ENCODE measurements around the gene MAEA. TPM values are rescaled to one million over a fixed set of nuclear protein-coding genes. Genes with fewer than 3 reads are reported as not detected.

The MAEA gene
- total and polyA plus RNA-seq, 10 of the 15 experiments (the other 5 are each of a cell fraction or from before 2014, with no cell fraction given): 3.6 to 67.1 (median 54.6) TPM

- BruUV-seq (replicated peaks): no TSS peak
- FAIRE-seq (no peak), ATAC-seq (peak; percentile 84), DNase-seq (ENCODE audit: low read depth, low spot score) (no peak)
- ChIA-PET POLR2A (interaction anchor here (2.3 kb wide), 1 partner anchor 16 kb away, joined by 6 read pairs; no protein-coding TSS in a partner anchor), SMC1A (ENCODE audit: uncharacterized antibody, unreplicated experiment) (interaction anchor here (0.9 to 4.4 kb wide), 18 partner anchors 9 to 136 kb away, joined by 3 to 65 read pairs (median 6); no protein-coding TSS in a partner anchor), RAD21 (ENCODE audit: unreplicated experiment) (interaction anchor here (0.9 to 3.5 kb wide), 17 partner anchors 10 to 524 kb away, joined by 3 to 40 read pairs (median 5); partner anchors contain the start of genes CTBP1, MAEA and UVSSA), CTCF (interaction anchor here (0.8 to 3.8 kb wide), 21 partner anchors 10 to 144 kb away, joined by 3 to 113 read pairs (median 10); partner anchors contain the start of genes CTBP1, MAEA and UVSSA)
- H4K20me1 ChIP-seq (ENCODE audit: control insufficient read depth, insufficient read depth): no peaks in the 10 kb centered on the region
- H3K36me3 ChIP-seq (ENCODE audit: control insufficient read depth in 2 of 2, insufficient read depth in 2 of 2, low read length in 1 of 2): no peaks in the 10 kb centered on the region
- no peaks in the 10 kb centered on the region for H3K27me3 ChIP-seq (replicated peaks in 1 of 2; ENCODE audit: control insufficient read depth in 2 of 2, insufficient read depth in 2 of 2, low read length in 1 of 2)
- H3K4me3 ChIP-seq: peak overlapping the region; percentile 73; the same call in 1 of the 2 replicates
- H3K79me2 ChIP-seq (ENCODE audit: control insufficient read depth, insufficient read depth, low read length): no peaks in the 10 kb centered on the region
- peak overlapping the region; percentile 69 for H2AFZ ChIP-seq (ENCODE audit: control insufficient read depth, low read depth, low read length)
- intact Hi-C loops (cut with micrococcal nuclease; ENCODE audit: unreplicated experiment): loop anchor here (1.0 to 5.0 kb wide), 3 partner anchors 18 to 80 kb away; partner anchors contain the start of genes CTBP1 and UVSSA
- H3K4me2 ChIP-seq (ENCODE audit: control insufficient read depth, insufficient read depth): peak overlapping the region; percentile 44
- WGBS (ENCODE audit: insufficient coverage, insufficient replicate concordance, low lambda C conversion rate, missing lambda C conversion rate): 12% methylated on average over 9 of the region's 9 CpGs
- peak overlapping the region; percentile 72 for H3K27ac ChIP-seq (ENCODE audit: control insufficient read depth, insufficient read depth)
- H3K4me1 ChIP-seq (ENCODE audit: control insufficient read depth, insufficient read depth, low read length): no peaks in the 10 kb centered on the region
- peaks cover 9% of the 10 kb centered on the region for H3K9me3 ChIP-seq (replicated peaks; ENCODE audit: control insufficient read depth, insufficient read depth, low read length)
- H3K9ac ChIP-seq (ENCODE audit: control insufficient read depth, insufficient read depth, low read length): peak overlapping the region; percentile 28; the same call in 1 of the 2 replicates
- in situ Hi-C loops (cut with MboI): loop anchor here (5.0 kb wide), 1 partner anchor 100 kb away; no protein-coding TSS in a partner anchor
- TF ChIP-seq, protein P1, sequence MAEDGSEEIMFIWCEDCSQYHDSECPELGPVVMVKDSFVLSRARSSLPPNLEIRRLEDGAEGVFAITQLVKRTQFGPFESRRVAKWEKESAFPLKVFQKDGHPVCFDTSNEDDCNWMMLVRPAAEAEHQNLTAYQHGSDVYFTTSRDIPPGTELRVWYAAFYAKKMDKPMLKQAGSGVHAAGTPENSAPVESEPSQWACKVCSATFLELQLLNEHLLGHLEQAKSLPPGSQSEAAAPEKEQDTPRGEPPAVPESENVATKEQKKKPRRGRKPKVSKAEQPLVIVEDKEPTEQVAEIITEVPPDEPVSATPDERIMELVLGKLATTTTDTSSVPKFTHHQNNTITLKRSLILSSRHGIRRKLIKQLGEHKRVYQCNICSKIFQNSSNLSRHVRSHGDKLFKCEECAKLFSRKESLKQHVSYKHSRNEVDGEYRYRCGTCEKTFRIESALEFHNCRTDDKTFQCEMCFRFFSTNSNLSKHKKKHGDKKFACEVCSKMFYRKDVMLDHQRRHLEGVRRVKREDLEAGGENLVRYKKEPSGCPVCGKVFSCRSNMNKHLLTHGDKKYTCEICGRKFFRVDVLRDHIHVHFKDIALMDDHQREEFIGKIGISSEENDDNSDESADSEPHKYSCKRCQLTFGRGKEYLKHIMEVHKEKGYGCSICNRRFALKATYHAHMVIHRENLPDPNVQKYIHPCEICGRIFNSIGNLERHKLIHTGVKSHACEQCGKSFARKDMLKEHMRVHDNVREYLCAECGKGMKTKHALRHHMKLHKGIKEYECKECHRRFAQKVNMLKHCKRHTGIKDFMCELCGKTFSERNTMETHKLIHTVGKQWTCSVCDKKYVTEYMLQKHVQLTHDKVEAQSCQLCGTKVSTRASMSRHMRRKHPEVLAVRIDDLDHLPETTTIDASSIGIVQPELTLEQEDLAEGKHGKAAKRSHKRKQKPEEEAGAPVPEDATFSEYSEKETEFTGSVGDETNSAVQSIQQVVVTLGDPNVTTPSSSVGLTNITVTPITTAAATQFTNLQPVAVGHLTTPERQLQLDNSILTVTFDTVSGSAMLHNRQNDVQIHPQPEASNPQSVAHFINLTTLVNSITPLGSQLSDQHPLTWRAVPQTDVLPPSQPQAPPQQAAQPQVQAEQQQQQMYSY (CRISPR knock-in tag; IDR thresholded peaks at IDR 0.05): no peak
- TF ChIP-seq ZNF384 (IDR thresholded peaks at IDR 0.05; ENCODE audit: borderline replicate concordance, low read depth, low read length) (no peak), POLR2A (IDR thresholded peaks at IDR 0.05; ENCODE audit: low read depth, low read length) (no peak), SMARCA5 (IDR thresholded peaks at IDR 0.05) (no peak), SRF (IDR thresholded peaks at IDR 0.05; ENCODE audit: low read depth in 2 of 2, low read length in 2 of 2) (no peak), JUND (IDR thresholded peaks at IDR 0.05; ENCODE audit: low read depth, low read length) (no peak), ESRRA (IDR thresholded peaks at IDR 0.05; ENCODE audit: low read length) (no peak), NR2C1 (IDR thresholded peaks at IDR 0.05) (no peak), YBX1 (IDR thresholded peaks at IDR 0.05) (no peak), NFYA (IDR thresholded peaks at IDR 0.05; ENCODE audit: borderline replicate concordance, low read depth, low read length) (no peak), SMAD5 (IDR thresholded peaks at IDR 0.05; ENCODE audit: low read depth) (no peak), TCF7 (IDR thresholded peaks at IDR 0.05; ENCODE audit: borderline replicate concordance) (peak; percentile 82), ZNF622 (IDR thresholded peaks at IDR 0.05) (no peak), HDGF (IDR thresholded peaks at IDR 0.05) (no peak), DPF2 (IDR thresholded peaks at IDR 0.05) (no peak), RUNX3 (IDR thresholded peaks at IDR 0.05; ENCODE audit: low read length) (peak; percentile 75; the same call in 1 of the 2 replicates), ATF7 (IDR thresholded peaks at IDR 0.05; ENCODE audit: low read depth) (peak; percentile 14; the same call in 1 of the 2 replicates), PAX8 (IDR thresholded peaks at IDR 0.05) (no peak), NFIC (IDR thresholded peaks at IDR 0.05; ENCODE audit: low read depth, low read length) (peak; percentile 48), PBX3 (IDR thresholded peaks at IDR 0.05; ENCODE audit: insufficient replicate concordance, low read depth, low read length) (no peak), IKZF2 (IDR thresholded peaks at IDR 0.05) (no peak), ZBED1 (IDR thresholded peaks at IDR 0.05; ENCODE audit: borderline replicate concordance) (peak; percentile 19; the same call in 1 of the 2 replicates)
Measured at GRCh38 chr4:1266881-1267763, 22.6 kb upstream of the MAEA start.

Data from GM12878 (cell line).